ENCODE results near the gene MMP24.
A peak's percentile ranks its signal among the peaks of the same experiment; 100 is the strongest.

MMP24 gene

DNA sequence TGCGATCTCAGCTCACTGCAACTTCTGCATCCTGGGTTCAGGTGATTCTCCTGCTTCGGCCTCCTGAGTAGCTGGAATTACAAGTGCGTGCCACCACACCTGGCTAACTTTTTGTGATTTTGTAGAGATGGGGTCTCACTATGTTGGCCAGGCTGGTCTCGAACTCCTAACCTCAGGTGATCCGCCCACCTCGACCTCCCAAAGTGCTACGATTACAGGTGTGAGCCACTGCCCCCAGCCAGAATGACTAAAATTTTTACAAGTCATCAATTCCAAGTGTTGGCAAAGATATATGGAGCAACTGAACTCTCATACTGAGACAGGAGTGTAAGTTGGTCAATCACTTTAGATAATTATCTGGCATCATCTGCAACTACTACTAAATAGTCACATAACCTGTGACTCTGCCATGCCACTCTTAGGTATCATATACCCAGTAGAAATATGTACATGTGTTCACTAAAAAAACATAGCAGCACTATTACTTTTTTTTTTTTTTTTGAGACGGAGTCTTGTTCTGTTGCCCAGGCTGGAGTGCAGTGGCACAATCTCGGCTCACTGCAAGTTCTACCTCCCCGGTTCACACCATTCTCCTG lies 55.1 kb downstream of the MMP24 start:
- no peak for DNase-seq

DNA sequence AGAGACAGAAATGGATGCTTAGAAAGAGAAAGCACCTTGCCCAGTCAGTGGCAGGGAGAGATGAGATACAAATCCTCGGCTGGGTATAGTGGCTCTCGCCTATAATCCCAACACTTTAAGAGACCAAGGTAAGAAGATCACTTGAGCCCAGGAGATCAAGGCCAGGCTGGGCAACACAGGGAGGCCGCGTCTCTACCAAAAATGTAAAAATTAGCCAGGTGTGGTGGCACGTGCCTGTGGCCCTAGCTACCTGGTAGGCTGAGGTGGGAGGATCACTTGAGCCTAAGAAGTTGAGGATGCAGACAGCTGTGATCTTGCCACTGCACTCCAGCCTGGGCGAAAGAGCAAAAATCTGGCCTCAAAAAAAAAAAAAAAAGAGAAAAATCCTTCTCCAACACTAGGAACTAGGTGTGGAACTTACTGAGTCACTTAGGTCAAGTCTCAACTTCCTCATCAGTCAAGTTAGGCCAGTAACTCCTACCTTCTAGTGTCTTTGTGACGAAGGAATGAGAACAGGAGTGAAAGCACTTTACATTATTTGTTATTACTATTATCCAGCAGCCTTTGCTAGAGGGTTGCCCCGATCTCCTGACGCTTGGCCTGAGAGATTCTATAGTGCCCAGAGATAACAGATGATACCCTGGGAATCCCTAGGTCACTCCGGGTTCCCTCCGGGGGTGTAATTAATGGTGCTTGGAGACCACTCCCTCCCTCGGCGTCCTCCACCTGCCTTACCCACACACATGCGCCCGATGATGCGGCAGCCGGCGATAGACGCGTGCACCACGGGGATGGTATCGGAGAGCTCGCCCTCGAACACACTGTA lies 57.2 kb downstream of the MMP24 start:
- no peak for DNase-seq

DNA sequence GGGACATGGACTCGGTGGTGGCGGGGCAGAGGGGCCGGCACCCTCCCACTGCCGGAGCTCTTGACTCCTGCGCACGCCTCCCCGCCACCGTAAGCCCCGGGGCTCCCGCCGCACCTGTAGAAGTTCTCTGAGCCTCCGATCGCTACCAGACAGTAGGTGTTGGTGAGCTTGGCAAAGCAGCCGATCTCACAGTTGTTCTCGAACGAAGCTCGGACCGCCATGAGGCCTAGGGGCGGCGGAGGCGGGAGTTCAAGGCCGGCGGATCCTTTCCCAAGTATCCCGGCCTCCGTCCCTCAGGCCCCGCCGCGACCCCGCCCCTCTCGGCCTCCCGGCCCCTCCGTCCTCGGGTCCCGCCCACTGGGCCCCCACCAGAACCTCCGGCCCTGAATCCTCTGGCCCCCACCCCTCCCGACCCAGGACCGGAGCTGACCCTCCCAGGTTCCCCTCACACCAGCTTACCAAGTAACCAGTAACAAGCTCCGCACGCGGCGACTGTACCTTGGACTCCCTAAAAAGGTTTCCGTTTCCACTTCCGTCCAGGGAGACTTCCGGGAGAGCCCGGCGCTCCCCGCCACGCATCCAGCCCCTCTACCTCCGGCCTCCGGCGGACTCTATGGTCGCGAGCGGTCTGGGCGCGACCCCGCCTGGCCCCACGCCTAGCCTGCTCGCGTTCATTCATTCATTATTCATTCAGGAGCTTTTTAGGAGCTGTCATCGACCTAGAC lies 57.9 kb downstream of the MMP24 start, which contains the start of gene EIF6:
TSS of gene EIF6 (minus strand) at position 506 of the 725 bp plus-strand sequence. CDS start at position 221, 285 bp downstream.
- DNase-seq = peak; percentile 85

DNA sequence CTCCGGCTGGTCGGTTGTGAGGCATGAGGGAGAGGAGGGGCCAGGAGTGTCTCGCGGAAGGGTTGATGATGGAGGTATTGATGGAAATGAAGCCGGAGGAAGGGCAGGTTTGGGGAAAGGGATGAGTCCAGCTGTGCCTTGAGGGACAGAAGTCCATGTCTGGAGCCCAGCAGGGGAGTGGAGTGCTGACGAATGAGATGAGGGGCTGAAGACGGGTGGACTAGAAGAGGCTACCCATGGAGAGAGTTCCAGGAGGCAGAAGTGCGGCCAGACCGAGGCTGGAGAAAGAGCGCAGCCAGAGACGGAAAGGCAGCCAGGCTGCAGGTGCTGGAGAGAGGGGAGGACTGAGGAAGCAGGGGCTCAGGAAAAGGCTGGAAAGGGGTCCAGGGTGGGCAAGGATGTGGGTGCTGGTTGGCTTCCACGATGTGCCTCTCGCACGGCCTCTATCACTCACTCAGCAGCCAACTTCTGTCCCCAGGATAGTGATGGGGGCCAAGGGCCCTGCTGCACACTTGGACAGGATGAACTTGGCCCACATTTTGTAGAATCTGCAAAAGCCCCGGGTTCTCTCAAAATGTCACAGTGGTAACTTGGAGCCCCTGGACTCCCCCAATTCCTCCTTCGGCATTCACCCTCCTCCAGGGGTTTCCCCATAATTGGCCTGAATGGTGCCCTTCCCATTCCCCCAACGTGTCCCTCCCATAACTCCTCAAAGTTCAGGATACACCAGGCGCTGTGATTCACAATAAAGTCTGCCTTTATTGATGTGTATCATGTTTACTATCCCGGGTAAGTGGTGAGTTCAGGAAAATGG lies 58.7 kb downstream of the MMP24 start:
- no peak for DNase-seq

DNA sequence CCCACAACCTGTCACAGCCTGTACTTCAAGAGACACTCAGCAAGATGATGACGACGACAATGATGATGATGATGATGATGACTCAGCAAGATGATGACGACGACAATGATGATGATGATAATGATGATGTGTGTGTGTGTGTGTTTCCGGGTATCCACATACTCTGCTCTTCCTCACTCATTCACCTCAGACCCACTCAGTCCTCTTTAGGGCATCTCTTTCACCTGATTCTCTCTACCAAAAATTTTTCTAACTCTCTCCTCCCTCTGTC lies 59.3 kb downstream of the MMP24 start:
- no peak for DNase-seq

DNA sequence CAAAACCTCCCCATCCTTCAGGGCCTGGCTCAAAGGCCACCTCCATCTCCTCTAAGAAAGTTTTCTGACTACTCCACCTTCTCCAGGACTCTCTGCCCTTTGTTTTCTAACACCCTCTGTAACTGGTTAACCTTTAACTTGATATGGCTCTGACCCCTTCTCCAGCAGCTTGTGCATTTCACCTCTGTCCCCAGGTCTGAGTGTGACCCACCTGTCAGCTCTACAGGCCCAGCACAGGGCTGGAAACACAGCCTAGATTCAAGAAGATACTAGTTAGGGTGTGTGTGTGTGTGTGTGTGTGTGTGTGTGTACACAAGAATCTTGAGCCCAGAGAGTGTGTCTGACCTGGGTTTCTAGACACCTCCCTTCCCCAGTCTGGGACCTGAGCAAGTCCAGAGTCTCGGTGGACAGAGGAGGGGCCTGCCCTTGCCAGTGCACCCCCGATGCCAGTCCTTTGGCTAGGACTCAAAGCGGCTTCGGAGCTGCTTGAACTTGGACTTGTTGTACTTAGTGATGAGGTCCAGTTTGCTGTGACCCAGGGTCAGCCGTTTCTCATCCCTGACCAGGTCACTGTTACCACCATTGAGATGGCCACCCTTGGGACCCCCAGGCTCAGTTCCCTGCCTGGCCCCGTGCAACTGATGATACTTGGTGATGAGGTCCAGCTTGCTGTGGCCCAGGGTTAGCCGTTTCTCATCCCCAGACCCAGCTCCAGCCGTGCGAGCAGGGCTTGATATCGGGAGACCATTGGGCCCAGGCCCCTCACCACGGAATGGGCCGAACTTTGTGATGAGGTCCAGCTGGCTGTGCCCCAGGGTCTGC lies 59.8 kb downstream of the MMP24 start:
- DNase-seq = no peak

DNA sequence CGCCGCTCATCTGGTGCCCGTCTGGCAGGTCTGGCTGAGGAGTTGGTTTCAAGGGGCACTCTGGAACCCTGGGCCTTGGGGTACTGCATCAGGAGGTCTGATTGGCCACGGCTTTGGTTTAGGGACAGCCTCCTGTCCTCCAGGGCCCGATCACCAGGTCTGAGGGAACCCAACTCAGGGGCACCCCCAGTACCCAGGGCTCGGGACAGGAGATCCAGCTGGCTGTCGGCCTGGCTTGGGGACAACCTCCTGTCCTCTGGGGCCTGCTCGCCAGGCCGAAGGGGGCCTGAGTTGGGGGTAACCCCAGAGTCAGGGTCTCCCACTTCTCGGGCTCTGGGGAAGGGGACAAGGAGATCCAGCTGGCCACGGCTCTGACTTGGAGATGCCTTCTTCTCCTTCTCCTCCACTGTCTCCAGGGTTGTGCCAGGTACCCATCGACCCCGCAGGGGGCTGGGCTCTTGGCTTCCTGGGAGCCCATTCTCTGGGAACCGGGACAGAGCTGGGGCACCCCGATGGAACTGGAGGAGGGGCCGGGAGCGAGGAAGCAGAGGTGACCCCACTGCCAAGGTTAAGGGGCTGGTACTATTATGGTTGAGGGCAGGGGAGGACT lies 60.5 kb downstream of the MMP24 start:
- DNase-seq = no peak

DNA sequence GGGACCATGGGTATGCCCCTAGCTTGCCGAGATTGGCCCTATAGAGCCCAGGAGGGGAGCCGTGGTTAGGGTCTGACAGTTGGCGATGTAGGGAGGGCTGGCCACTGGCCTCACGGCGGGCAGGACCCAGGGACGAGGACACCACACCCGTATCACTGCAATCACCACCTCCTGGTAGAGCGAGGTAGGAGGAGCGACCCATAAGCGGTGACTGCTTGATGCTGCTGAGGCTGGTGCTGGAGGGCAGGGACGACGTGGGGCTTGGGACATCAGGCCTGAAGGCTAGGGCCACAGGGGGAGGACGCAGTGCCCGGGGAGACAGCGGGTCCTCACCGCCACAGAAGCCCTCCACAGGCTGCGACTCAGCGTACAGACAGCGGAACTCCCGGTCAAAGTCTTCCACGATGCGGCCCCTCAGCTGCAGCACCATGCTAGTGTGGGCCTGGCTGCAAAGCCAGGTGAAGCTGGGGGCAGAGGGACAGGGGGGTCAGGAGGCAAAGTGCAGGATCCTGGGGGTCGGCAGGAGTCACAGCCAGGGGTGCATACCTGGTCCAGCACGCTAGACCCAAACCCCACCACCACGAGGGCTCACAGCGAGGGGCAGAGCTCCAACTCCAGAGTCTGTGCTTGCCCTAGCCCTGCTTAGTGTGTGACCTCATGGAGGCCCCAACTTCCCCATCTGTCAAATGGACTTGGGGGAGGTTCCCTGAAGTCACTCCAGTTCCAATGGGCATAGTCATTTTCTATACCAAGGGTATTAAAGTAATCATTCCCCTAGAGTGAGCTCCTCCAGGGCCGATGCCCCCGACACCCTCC lies 61.2 kb downstream of the MMP24 start:
- no peak for DNase-seq

DNA sequence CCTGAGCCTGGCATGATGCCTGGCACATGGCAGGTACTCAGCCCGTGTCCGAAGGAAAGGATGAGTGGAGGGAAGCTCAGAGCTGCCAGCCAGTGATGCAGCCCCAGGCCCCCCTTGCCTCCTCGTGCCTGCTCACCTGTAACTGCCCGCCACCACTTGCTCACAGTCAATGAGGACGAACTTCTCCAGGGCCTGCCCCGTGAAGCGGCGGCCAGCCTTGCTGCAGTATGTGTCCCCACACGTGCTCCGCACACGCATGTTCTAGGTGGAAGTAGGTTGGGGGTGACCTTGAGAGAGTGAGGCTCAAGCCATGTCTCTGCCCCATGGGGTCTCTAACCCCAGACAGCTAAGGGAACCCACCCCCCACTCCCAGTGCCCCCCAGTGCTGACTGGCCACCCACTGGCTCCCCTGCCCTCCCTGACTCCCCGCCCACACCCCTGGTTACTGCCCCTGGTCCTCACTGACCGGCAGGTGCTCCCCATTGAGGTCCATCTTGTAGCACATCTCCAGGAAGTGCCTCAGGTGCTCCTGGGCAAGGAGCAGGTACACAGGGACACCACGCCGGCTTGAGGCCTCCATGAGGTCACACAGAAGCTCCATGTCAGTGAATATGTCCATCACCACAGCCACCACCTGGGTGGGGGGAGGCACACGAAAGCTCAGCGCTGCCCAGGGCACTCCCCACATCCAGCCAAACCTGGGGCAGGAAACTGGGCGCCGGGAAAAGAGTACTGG lies 62.0 kb downstream of the MMP24 start:
- no peak for DNase-seq

DNA sequence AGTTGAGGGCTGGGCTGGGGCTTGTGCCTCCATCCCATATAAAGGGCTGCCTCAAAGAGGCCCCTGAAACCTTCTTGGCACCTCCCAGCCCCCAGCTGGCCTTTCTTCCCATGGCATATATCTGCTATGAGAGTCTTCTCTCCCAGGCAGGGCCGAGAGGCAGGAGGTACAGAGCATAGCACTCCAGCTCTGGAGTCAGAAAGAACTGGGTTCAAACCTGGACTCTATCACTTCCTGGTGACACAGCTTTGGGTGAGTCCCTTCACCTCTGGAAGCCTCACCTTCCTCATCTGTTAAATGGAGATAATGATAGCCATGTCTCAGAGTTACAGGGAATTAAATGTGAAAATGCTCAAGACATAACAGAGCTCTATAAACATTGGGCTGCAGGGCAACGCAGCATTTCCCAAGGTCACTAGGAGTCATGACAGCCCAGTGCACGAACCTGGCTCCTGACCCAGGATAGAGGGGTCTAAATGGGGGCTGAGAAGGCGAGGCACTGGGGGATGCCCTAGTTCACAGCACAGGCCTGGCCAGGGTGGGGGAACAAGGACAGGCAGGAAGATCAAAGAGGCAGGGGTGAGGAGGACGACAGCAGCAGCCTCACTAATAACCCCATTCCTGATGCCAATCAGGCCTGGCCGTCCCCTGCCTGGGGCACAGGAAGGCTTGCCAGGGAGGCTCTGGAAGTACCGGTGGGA lies 63.8 kb downstream of the MMP24 start:
- DNase-seq = no peak

DNA sequence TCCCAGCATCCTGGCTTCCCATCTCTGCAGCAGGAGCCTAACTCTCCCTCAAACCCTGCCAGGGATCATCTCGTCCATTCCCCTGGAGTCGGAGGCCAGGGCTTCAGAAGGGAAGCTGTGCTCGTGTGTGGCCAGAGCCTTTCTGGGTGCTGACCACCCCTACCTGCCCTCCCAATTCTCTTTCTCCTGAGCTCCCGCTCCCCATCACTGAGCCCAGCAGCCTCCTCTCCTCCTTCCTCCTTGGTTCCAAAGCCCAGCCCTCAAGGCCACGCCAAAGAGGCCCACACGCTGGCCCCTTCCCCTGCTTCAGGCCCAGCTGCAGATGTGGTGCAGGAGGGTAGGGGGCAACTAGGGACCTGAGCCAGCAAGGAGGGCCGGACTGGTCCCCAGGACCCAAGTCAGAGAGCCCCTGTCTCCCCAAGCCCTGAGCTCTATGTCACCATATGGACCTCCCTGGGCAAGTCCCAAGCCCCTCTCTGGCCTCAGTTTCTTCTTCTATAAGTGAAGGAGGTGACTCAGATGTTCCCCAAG lies 64.5 kb downstream of the MMP24 start:
- no peak for DNase-seq

DNA sequence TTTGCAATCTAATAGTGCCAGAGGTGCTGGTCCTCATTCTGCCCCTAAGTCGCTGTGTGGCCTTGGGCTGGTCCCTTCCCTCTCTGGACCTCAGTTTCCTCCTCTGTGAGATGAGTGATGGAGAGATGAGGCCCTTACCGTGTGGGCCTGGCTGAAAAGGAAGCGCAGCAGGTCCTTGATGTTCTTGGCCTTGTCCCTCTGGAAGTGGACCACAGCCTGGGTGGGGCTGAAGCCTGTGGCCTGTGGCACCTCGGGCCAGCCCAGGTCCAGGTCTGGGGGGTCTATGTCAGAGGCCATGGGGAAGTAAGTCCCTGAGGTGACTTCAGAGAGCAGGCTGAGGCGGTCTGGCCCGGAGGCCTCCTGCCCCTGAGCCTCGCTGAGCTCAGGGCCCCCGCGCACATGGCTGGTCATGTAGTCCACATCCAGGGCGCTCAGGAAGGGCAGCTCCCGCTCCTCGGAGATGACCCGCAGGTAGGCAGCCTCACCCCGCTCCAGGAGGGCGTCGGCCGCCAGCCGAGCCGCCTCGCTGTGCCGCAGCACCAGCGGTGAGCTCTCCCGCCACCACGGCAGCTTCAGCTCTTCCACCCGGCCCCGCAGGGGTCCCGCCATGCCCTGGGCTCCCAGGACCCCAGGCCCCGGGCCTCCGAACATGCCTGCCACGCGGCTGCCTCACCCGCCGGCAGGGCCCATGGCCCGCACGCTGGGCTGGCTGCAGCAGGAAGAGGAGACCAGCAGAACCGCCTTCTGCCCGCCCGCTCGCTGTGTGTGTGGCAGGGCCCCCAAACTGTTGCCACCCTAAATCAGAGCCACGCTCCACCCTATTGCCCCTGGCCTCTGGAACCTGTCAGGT lies 65.4 kb downstream of the MMP24 start, which contains the start of gene FAM83C:
TSS of gene FAM83C (minus strand) at position 772 of the 850 bp plus-strand sequence. CDS start at position 651, 121 bp downstream.
- no peak for DNase-seq

DNA sequence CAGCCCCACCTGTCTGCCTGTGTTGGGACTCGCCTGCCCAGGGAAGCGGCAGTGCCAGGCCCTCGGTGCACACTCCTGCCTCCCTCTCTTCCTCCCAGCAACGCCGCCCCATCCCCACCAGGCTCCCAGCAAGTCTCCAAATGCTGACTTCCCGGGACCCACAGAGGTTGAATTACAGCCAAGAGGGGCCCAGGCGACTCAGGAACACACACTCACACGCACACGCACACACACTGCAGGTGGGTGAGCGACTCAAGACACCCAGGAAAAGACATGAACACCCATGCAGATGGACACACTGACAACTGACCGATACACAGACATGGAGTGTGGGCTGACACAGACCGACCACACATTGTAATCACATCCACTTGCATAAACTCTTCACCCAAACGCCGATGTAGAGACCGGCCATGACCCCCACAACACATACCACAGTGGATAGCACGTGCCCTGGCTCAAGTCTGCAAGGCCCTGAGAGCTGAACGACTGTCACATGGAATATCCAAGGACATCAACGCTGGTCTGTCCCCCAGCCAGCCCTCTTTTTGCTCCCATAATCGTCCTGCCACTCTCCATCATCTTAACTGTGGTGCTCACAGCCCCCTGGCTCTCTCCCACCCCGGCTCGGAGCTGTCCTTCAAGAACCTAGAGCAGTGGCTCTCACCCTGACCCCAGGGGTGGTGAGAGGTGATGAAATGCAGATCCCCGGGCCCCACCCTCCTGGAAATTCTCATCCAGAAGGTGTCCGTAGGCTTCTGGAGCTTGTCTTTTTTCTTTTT lies 66.2 kb downstream of the MMP24 start:
- no peak for DNase-seq

DNA sequence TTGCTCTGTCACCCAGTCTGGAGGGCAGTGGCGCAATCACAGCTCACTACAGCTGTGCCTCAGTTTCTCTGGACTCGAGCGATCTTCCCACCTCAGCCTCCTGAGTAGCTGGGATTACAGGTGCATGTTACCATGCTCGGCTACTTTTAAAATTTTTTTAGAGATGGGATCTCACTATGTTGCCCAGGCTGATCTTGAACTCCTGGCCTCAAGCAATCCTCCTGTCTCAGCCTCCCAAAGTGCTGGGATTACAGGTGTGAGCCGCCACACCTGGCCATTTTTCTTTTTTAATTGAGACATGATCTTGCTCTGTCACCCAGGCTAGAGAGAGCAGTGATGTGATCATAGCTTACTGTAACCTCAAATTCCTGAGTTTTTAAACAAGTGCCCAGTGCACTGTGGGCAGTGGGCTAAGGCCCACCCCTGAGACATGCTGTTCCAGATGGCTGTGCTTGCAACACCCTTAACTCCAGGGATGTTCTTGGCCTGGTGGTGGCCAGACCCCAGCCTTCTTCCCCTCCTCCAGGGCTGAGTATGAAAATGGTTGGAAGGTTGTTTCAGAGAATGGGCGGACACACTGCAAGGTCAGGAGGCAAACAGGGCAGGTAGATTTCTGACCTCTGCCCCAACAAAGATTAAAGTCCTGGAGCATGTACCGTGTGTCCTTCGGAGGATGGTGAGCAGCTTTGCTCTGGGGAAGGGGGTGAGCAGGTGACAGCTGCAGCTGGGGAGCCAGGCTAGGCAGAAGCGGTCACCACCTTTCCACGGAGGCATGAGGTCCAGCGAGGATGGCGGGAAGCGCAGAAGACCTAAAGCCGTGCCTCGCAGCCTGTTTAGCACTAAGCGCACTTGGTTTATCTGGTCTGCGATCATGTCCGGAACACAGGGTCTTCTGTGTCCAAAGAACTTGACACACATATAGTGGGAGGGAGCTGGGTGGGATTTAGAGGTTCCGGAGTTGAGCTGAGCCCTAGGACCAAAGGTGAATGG lies 67.1 kb downstream of the MMP24 start:
- DNase-seq = no peak

DNA sequence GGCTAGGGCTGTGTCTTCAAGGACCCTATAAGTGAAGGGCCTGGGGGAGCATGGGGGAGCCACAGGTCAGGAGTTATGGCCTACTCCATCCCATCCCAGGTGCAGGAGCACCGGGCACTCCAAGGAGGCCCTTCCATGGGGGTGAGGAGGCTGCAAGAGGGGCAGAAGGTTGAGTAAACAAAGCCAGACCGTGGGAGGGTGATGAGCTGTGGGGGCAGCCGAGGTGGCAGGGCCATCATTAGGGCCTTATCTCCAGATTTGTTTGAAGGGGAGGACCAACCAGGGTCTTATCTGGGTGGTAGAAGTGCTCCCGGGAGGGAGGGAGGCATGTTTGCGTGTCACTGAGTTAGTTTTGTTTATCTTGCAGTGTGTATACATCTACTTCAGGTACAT lies 67.8 kb downstream of the MMP24 start:
- DNase-seq = no peak

DNA sequence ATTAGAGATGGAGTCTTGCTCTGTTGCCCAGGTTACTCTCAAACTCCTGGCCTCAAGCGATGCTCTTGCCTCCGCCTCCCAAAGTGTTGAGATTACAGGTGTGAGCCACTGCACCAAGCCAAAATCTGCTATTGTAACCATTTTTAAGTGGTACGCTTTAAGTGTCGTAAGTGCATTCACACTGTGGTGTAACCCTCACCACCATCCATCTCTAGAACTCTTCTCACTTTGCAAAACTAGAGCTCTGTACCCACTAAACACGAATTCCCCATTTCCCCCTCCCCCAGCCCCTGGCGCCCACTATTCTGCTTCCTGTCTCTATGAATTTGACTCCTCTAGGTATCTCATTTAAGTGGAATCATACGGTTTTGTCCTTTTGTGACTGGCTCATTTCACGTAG lies 68.6 kb downstream of the MMP24 start:
- DNase-seq = no peak

All from DMS153 (cell line).